H9 (cell line): ENCODE measurements around the gene SARNP. TPM values are rescaled to one million over a fixed set of nuclear protein-coding genes. Genes with fewer than 3 reads are reported as not detected.

Experiments used
- DNase-seq: peaks from one replicate; pipeline ENCODE4 v3.0.0-alpha.2; 2017
- H2AFZ ChIP-seq: one replicate; pipeline ENCODE4 v1.6.1; 2013; ENCODE audit warnings: mild to moderate bottlenecking, low read length, control low read depth, moderate library complexity
- H2AK5ac ChIP-seq: 2 replicates; pipeline ENCODE4 v1.6.1; 2013; ENCODE audit warnings: low read length, control low read depth, mixed read lengths; ENCODE audit not compliant: insufficient read length
- H2BK120ac ChIP-seq: one replicate; pipeline ENCODE4 v1.6.1; 2013; ENCODE audit warnings: low read depth, mild to moderate bottlenecking, low read length, control low read depth, inconsistent platforms; ENCODE audit not compliant: poor library complexity, severe bottlenecking
- H2BK12ac ChIP-seq: 2 replicates; pipeline ENCODE4 v1.6.1; 2013; ENCODE audit warnings: low read length, control low read depth, mixed read lengths, low read depth; ENCODE audit not compliant: insufficient read length
- H2BK15ac ChIP-seq: 2 replicates; pipeline ENCODE4 v1.6.1; 2013; ENCODE audit warnings: low read depth, low read length, control low read depth
- H2BK20ac ChIP-seq: one replicate; pipeline ENCODE4 v1.6.1; 2013; ENCODE audit warnings: low read depth, mild to moderate bottlenecking, low read length, control low read depth, inconsistent platforms; ENCODE audit not compliant: poor library complexity, severe bottlenecking
- H2BK5ac ChIP-seq: 2 replicates; pipeline ENCODE4 v1.6.1; 2013; ENCODE audit warnings: low read length, control low read depth, mixed read lengths; ENCODE audit not compliant: insufficient read length
- H3K14ac ChIP-seq: 2 replicates; pipeline ENCODE4 v1.6.1; 2013; ENCODE audit warnings: low read length, control low read depth; ENCODE audit not compliant: insufficient read depth
- H3K18ac ChIP-seq: 2 replicates; pipeline ENCODE4 v1.6.1; 2013; ENCODE audit warnings: low read depth, mild to moderate bottlenecking, mixed read lengths, low read length, control low read depth; ENCODE audit not compliant: insufficient read length
- H3K23ac ChIP-seq: 2 replicates; pipeline ENCODE4 v1.6.1; 2013; ENCODE audit warnings: low read length, control low read depth, mixed read lengths, low read depth; ENCODE audit not compliant: insufficient read length
- H3K23me2 ChIP-seq: 2 replicates; pipeline ENCODE4 v1.6.1; 2013; ENCODE audit warnings: low read depth, mild to moderate bottlenecking, mixed read lengths, low read length, control low read depth; ENCODE audit not compliant: insufficient read length, poor library complexity, severe bottlenecking
- H3K27ac ChIP-seq: 2 replicates; pipeline ENCODE4 v1.5.1; 2013; ENCODE audit warnings: low read length, control low read depth, mixed read lengths, low read depth; ENCODE audit not compliant: insufficient read length
- H3K27me3 ChIP-seq: 2 replicates; pipeline ENCODE4 v1.6.1; 2013; ENCODE audit warnings: low read length, control low read depth, inconsistent platforms; ENCODE audit not compliant: insufficient read depth
- H3K4ac ChIP-seq: 2 replicates; pipeline ENCODE4 v1.6.1; 2013; ENCODE audit warnings: low read depth, mild to moderate bottlenecking, control low read depth, inconsistent platforms, low read length, moderate library complexity
- H3K4me1 ChIP-seq: 2 replicates; pipeline ENCODE4 v1.6.1; 2013; ENCODE audit warnings: low read length, control low read depth, inconsistent platforms; ENCODE audit not compliant: insufficient read depth
- H3K4me2 ChIP-seq: 2 replicates; pipeline ENCODE4 v1.6.1; 2013; ENCODE audit warnings: low read length, control low read depth, mixed read lengths; ENCODE audit not compliant: insufficient read length, insufficient read depth
- H3K56ac ChIP-seq: 2 replicates; pipeline ENCODE4 v1.6.1; 2013; ENCODE audit warnings: low read depth, mild to moderate bottlenecking, mixed read lengths, low read length, control low read depth; ENCODE audit not compliant: insufficient read length
- H3K79me1 ChIP-seq: 2 replicates; pipeline ENCODE4 v1.6.1; 2013; ENCODE audit warnings: low read depth, mild to moderate bottlenecking, moderate library complexity, low read length, control low read depth, inconsistent platforms; ENCODE audit not compliant: insufficient read depth, poor library complexity, severe bottlenecking
- H3K79me2 ChIP-seq: 2 replicates; pipeline ENCODE4 v1.6.1; 2013; ENCODE audit warnings: low read length, control low read depth, inconsistent platforms; ENCODE audit not compliant: insufficient read depth
- H3K9ac ChIP-seq: 2 replicates; pipeline ENCODE4 v1.6.1; 2013; ENCODE audit warnings: low read length, control low read depth, mixed read lengths; ENCODE audit not compliant: insufficient read length; ENCODE audit errors: extremely low read depth
- H3K9me3 ChIP-seq: one replicate; pipeline ENCODE4 v1.6.1; 2013; ENCODE audit warnings: low read depth, low read length, inconsistent platforms; ENCODE audit not compliant: control insufficient read depth
- H3T11ph ChIP-seq: one replicate; pipeline ENCODE4 v1.6.1; 2013; ENCODE audit warnings: mild to moderate bottlenecking, low read length, control low read depth, inconsistent platforms
- H4K20me1 ChIP-seq: one replicate; pipeline ENCODE4 v1.6.1; 2013; ENCODE audit not compliant: control insufficient read depth, insufficient read length, insufficient read depth
- H4K5ac ChIP-seq: 2 replicates; pipeline ENCODE4 v1.6.1; 2013; ENCODE audit warnings: low read depth, mild to moderate bottlenecking, mixed read lengths, low read length, control low read depth; ENCODE audit not compliant: insufficient read length
- H4K8ac ChIP-seq: replicated peaks from 2 replicates; pipeline ENCODE4 v1.6.1; 2013; ENCODE audit warnings: low read length, control low read depth, mixed read lengths, low read depth; ENCODE audit not compliant: insufficient read length
- H4K91ac ChIP-seq: 2 replicates; pipeline ENCODE4 v1.6.1; 2013; ENCODE audit warnings: low read depth, mild to moderate bottlenecking, moderate library complexity, mixed read lengths, low read length, control low read depth; ENCODE audit not compliant: insufficient read length
- H3K27ac Mint-ChIP-seq, 3 experiments: 2 replicates in 2 of 3; 3 replicates in 1 of 3; pipeline ENCODE4 v1.8.0; 2020 to 2021; ENCODE audit warnings: mixed read lengths in 3 of 3, mild to moderate bottlenecking in 1 of 3, moderate library complexity in 1 of 3
- H3K27me3 Mint-ChIP-seq: 2 replicates; pipeline ENCODE4 v1.8.0; 2021; ENCODE audit warnings: low read depth, mild to moderate bottlenecking, moderate library complexity, mixed read lengths
- H3K36me3 Mint-ChIP-seq, 3 experiments: 2 replicates in 2 of 3; 3 replicates in 1 of 3; pipeline ENCODE4 v1.8.0; 2020 to 2021; ENCODE audit warnings: low read depth in 3 of 3, mixed read lengths in 3 of 3; ENCODE audit not compliant: insufficient read depth in 1 of 3
- H3K4me1 Mint-ChIP-seq, 2 experiments: 2 replicates each; pipeline ENCODE4 v1.8.0; 2020; ENCODE audit warnings: mixed read lengths in 2 of 2
- H3K4me3 Mint-ChIP-seq, 2 experiments: 2 replicates in 1 of 2; 3 replicates in 1 of 2; pipeline ENCODE4 v1.8.0; 2020 to 2021; ENCODE audit warnings: mild to moderate bottlenecking in 2 of 2, mixed read lengths in 2 of 2, moderate library complexity in 1 of 2
- H3K9me3 Mint-ChIP-seq, 2 experiments: 2 replicates in 1 of 2; 3 replicates in 1 of 2; pipeline ENCODE4 v1.8.0; 2020; ENCODE audit warnings: mild to moderate bottlenecking in 2 of 2, mixed read lengths in 2 of 2, moderate library complexity in 1 of 2
- WGBS: extraction: QIAGEN DNeasy Blood & Tissue Kit; methylation state at CpG from one replicate; pipeline ENCODE4 v1.1.7; 2013; ENCODE audit warnings: missing lambda C conversion rate, low lambda C conversion rate, mixed read lengths; ENCODE audit not compliant: insufficient read length; ENCODE audit errors: extremely low coverage; 5-methylcytosine and 5-hydroxymethylcytosine counted together
- total RNA-seq: library from RNA; stranded (reverse); gene quantifications from 2 replicates; pipeline ENCODE4 v1.2.1, GENCODE V29; 2021
- TF ChIP-seq, protein P1 (sequence below): fragments of 200-600 bp; sonication (generic); conservative IDR thresholded peaks from 3 replicates; pipeline ENCODE4 v1.8.0; 2021; ENCODE audit warnings: antibody characterized with exemption, mild to moderate bottlenecking

The SARNP gene
- total RNA-seq, 1 experiment from 2014 or later, result 127 TPM

DNA sequence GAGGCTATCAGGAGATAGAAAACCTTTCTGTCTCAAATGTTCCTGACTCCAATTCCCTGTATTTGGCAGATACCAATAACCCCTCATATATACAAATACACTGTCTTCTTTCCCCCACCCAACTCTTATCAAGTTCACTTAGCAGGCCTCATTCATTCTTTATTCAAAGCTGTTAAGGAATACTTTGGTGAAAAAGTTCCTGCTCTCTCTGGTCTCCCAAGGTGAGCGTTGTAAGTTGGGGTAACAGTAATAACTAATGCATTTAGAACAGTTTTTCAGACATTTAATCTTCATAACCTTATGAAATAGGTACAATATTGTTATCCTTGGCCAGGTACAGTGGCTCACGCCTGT lies 78.5 kb downstream of the SARNP start:
- Histone ChIP-seq H3K4me2 (peak overlapping the region; percentile 93), H2AK5ac (no peak overlapping the region), H3K4ac (no peak overlapping the region), H4K8ac (no peak overlapping the region), H3K9me3 (no peaks in the 10 kb centered on the region), H3T11ph (no peak overlapping the region), H2BK5ac (no peak overlapping the region), H4K91ac (no peak overlapping the region), H3K56ac (no peak overlapping the region), H3K79me1 (no peaks in the 10 kb centered on the region), H2BK12ac (no peak overlapping the region), H3K27ac (no peak overlapping the region), H3K27me3 (no peaks in the 10 kb centered on the region), H3K4me1 (peaks cover 2% of the 10 kb centered on the region; the same call in 1 of the 2 replicates), H2BK20ac (no peak overlapping the region), H3K79me2 (peaks cover 1% of the 10 kb centered on the region; the same call in 1 of the 2 replicates), H2BK15ac (no peak overlapping the region), H3K14ac (no peak overlapping the region), H4K5ac (no peak overlapping the region), H3K18ac (no peak overlapping the region), H2BK120ac (no peak overlapping the region), H3K9ac (no peak overlapping the region), H3K23ac (no peak overlapping the region), H3K23me2 (peaks cover 15% of the 10 kb centered on the region), H4K20me1 (peaks cover 2% of the 10 kb centered on the region), H2AFZ (no peak overlapping the region)
- H3K27ac Mint-ChIP-seq, result no peak overlapping the region
- no CpG with 5 or more reads among the region's 2 CpGs for WGBS
- no peaks in the 10 kb centered on the region; a peak in 1 of 7 replicates for H3K36me3 Mint-ChIP-seq
- DNase-seq, result no peak
- peaks cover 30 to 34% of the 10 kb centered on the region in 2 experiments for H3K4me1 Mint-ChIP-seq
- TF ChIP-seq, protein P1, sequence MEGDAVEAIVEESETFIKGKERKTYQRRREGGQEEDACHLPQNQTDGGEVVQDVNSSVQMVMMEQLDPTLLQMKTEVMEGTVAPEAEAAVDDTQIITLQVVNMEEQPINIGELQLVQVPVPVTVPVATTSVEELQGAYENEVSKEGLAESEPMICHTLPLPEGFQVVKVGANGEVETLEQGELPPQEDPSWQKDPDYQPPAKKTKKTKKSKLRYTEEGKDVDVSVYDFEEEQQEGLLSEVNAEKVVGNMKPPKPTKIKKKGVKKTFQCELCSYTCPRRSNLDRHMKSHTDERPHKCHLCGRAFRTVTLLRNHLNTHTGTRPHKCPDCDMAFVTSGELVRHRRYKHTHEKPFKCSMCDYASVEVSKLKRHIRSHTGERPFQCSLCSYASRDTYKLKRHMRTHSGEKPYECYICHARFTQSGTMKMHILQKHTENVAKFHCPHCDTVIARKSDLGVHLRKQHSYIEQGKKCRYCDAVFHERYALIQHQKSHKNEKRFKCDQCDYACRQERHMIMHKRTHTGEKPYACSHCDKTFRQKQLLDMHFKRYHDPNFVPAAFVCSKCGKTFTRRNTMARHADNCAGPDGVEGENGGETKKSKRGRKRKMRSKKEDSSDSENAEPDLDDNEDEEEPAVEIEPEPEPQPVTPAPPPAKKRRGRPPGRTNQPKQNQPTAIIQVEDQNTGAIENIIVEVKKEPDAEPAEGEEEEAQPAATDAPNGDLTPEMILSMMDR, result no peak
- peak overlapping the region; percentile 6 to 33; a peak in 1 of 5 replicates for H3K4me3 Mint-ChIP-seq
- H3K27me3 Mint-ChIP-seq, result peaks cover 8% of the 10 kb centered on the region
- H3K9me3 Mint-ChIP-seq, result no peaks in the 10 kb centered on the region
